Uterus (tissue), 4 donors: ENCODE measurements around the gene BNC2. TPM values are rescaled to one million over a fixed set of nuclear protein-coding genes. Genes with fewer than 3 reads are reported as not detected.

Experiments used
- DNase-seq, 2 donors: peaks; one replicate each; pipeline ENCODE4 v3.0.0-alpha.2; 2019 to 2020
- H3K27ac ChIP-seq, 2 donors: fragments of 200-600 bp; sonication (generic); 1 replicate in 1 of 2; 2 replicates in 1 of 2; pipeline ENCODE4 v1.5.1; 2016 to 2018
- H3K27me3 ChIP-seq, 2 donors: fragments of 200-600 bp; sonication (generic); one replicate each; pipeline ENCODE4 v1.5.1; 2018 to 2019; ENCODE audit warnings: control low read depth in 1 of 2
- H3K36me3 ChIP-seq, 2 donors: fragments of 200-600 bp; sonication (generic); one replicate each; pipeline ENCODE4 v1.5.1; 2019; ENCODE audit warnings: control low read depth in 1 of 2
- H3K4me1 ChIP-seq, 2 donors: fragments of 200-600 bp; sonication (generic); one replicate each; pipeline ENCODE4 v1.5.1; 2018 to 2019; ENCODE audit warnings: control low read depth in 1 of 2
- H3K4me3 ChIP-seq, 2 donors: fragments of 200-600 bp; sonication (generic); 1 replicate in 1 of 2; 2 replicates in 1 of 2; pipeline ENCODE4 v1.5.1; 2018 to 2019; ENCODE audit warnings: mild to moderate bottlenecking in 1 of 2
- H3K9me3 ChIP-seq, 2 donors: fragments of 200-600 bp; sonication (generic); one replicate each; pipeline ENCODE4 v1.5.1; 2019; ENCODE audit warnings: control low read depth in 1 of 2
- POLR2A ChIP-seq, 2 donors: fragments of 450-650 bp; IDR thresholded peaks; one replicate each; pipeline ENCODE4 v1.6.1; 2016; ENCODE audit warnings: antibody characterized with exemption in 2 of 2, mild to moderate bottlenecking in 1 of 2, moderate library complexity in 1 of 2
- intact Hi-C: fragments of 100-400 bp; cut with DNase I; formaldehyde crosslinking; loops from one replicate; pipeline ENCODE4 v1.15.1; 2023; ENCODE audit warnings: low total_unique reads
- total RNA-seq, 4 donors: library from RNA; depleted of rRNA in 3 of 4; stranded (reverse); fragments of >200 nt in 3 of 4; gene quantifications; one replicate each; pipeline versions ENCODE4 v1.1.0 to v1.2.4, GENCODE V29; 2014 to 2023
- TF ChIP-seq, protein P1 (sequence below), 4 experiments: fragments of 200-600 bp in 2 of 4; fragments of 450-650 bp in 2 of 4; sonication (generic) in 2 of 4; IDR thresholded peaks; one replicate each; pipeline ENCODE4 v1.5.1; 2016 to 2019; ENCODE audit warnings: antibody characterized with exemption in 4 of 4, mild to moderate bottlenecking in 2 of 4, moderate library complexity in 1 of 4
- donor health status: DM: yes; HTN: yes; CAD: no.

BNC2 gene
- total RNA-seq, 4 donors from 2014 or later, result 85.9 to 293 (median 93.4) TPM

DNA sequence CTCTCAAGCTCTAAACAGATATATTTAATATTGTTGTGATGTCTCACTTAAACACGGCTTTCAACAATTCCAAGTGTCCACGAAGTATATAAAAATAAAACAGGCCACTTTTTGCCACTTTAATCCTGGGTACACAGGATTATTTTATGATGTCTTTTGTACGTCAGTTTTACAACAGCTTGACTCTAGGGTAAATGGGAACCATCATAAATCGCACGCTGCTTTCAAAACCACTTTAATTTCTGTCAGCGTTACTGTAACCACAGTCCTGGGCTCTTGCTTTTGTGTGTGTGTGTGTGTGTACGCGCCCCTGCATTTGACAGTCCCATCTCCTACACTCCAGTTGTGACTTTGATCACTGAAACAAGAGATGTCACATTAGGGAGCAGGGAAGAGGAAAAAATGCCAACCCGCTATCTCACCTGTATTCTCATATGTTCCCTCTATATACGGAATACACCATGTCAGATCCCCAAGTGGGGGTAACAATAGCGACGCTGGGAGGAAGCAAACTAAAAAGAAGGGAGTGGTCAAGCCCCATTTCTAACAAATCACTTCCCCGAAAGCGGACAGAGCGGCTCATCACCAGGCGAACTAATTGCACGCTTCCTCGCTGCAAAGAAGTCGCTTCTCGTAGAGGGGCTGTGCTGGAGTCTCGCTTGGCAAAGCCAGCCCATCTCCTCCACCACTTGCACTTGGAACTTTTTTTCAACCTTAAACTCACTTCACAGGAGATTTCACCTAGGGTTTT is 1.2 kb downstream of the BNC2 start:
- Histone ChIP-seq H3K4me3 (peak overlapping the region; percentile 69 to 97), H3K4me1 (no peaks in the 10 kb centered on the region), H3K27me3 (no peaks in the 10 kb centered on the region), H3K27ac (peak overlapping the region; percentile 96 to 99), H3K9me3 (no peaks in the 10 kb centered on the region), H3K36me3 (no peaks in the 10 kb centered on the region)
- TF ChIP-seq, protein P1, sequence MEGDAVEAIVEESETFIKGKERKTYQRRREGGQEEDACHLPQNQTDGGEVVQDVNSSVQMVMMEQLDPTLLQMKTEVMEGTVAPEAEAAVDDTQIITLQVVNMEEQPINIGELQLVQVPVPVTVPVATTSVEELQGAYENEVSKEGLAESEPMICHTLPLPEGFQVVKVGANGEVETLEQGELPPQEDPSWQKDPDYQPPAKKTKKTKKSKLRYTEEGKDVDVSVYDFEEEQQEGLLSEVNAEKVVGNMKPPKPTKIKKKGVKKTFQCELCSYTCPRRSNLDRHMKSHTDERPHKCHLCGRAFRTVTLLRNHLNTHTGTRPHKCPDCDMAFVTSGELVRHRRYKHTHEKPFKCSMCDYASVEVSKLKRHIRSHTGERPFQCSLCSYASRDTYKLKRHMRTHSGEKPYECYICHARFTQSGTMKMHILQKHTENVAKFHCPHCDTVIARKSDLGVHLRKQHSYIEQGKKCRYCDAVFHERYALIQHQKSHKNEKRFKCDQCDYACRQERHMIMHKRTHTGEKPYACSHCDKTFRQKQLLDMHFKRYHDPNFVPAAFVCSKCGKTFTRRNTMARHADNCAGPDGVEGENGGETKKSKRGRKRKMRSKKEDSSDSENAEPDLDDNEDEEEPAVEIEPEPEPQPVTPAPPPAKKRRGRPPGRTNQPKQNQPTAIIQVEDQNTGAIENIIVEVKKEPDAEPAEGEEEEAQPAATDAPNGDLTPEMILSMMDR (IDR thresholded peaks at IDR 0.05), result no peak
- TF ChIP-seq POLR2A (IDR thresholded peaks at IDR 0.05), result no peak
- intact Hi-C loops, result no loop called here
- peak; percentile 43 to 58 for DNase-seq

DNA sequence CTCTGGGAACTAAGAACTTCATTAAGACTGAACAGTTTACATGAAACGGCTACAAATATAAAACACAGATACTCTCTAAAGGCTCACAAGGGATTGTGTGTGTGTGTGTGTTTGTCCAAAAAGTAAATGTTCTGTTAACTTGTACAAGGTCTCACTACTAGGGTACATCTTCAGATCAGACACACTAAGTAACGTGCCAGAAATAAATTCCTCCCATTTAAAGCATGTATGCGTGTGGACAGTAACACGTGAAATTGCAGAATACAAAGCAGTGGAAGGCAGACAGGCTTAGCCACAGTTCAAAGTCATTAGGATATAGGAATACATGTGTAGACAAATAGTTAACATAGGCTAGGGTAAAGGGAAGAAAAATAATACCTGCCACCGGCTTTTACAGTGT is 1.8 kb downstream of the BNC2 start:
- peak overlapping the region; percentile 96 to 99 for H3K27ac ChIP-seq
- H3K4me1 ChIP-seq, result no peaks in the 10 kb centered on the region
- no peaks in the 10 kb centered on the region for H3K36me3 ChIP-seq
- no peak for DNase-seq
- H3K27me3 ChIP-seq, result no peaks in the 10 kb centered on the region
- intact Hi-C loops, result no loop called here
- no peaks in the 10 kb centered on the region for H3K9me3 ChIP-seq
- peak overlapping the region; percentile 69 to 97 for H3K4me3 ChIP-seq
- TF ChIP-seq POLR2A (IDR thresholded peaks at IDR 0.05), result no peak
- TF ChIP-seq, protein P1 (IDR thresholded peaks at IDR 0.05), result no peak

DNA sequence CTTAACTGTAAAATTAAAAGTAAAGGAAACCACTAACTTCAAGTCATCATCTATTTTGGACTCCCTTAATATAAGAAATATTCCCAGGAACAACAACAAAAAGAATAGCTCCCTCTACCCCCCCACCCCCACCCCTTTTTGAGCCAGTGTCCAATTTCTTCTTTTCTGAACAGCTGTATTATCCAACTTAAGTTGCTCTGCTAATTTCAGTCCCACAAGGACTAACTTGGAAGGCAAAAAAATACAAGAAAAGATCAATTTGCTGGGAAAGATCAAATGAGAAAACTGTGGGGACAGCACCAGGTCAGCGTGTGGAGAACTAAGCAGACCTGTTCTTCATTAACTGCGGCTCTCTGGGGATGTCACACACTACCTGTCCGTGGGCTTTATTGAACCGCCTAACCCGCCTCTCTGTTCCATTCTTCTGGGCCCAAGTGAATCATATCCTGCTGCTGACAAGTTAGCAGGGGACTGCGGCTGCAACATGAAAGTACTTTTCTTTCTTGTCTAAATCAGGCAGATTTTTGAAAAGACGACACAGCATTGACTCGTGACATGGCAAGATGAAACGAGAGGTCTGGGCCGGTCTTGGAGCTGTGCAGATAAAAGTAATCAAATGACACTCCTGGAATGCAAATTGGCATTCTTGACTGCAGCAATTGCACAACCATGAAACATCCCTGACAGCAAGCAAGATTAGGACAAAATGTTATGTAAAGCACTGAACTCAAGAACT is 2.7 kb downstream of the BNC2 start:
- H3K4me1 ChIP-seq, result peaks cover 0 to 4% of the 10 kb centered on the region in 2 donors
- H3K36me3 ChIP-seq, result no peaks in the 10 kb centered on the region
- no peaks in the 10 kb centered on the region for H3K27me3 ChIP-seq
- intact Hi-C loops, result no loop called here
- DNase-seq, result peak; percentile 51 to 55
- peak overlapping the region; percentile 96 to 99 for H3K27ac ChIP-seq
- peak overlapping the region; percentile 69 to 97 for H3K4me3 ChIP-seq
- no peaks in the 10 kb centered on the region for H3K9me3 ChIP-seq
- no peak for TF ChIP-seq POLR2A (IDR thresholded peaks at IDR 0.05)
- TF ChIP-seq, protein P1 (IDR thresholded peaks at IDR 0.05), result no peak

DNA sequence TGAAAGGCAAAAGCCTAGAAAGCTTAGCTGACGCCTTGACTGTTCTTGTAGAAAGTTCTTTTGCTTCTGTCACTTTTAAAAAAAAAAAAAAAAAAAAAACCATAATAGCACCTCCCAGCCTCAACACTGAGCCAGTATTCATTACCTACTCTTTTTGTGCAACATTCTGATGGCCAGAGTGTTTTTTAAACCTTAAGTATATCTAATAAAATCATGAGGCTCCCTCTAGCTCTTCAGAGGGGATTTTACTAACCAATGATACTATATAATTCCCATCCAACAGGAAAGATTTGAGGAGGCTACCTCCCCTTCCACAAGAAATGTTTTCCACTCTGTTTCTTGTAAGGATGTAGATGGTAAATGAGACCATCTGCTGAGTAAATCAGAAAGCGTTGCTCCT is 3.9 kb downstream of the BNC2 start:
- H3K4me1 ChIP-seq, result peaks cover 0 to 4% of the 10 kb centered on the region in 2 donors
- DNase-seq, result no peak
- no peaks in the 10 kb centered on the region for H3K36me3 ChIP-seq
- peak overlapping the region in 1 of 2 donors; percentile 21 for H3K4me3 ChIP-seq
- intact Hi-C loops, result no loop called here
- TF ChIP-seq POLR2A (IDR thresholded peaks at IDR 0.05), result no peak
- TF ChIP-seq, protein P1 (IDR thresholded peaks at IDR 0.05), result peak in 2 of 4 experiments; percentile 15 to 20
- no peaks in the 10 kb centered on the region for H3K9me3 ChIP-seq
- no peaks in the 10 kb centered on the region for H3K27me3 ChIP-seq
- peak overlapping the region; percentile 96 to 99 for H3K27ac ChIP-seq
